Stimulated activated CD4-positive, alpha-beta T cell treated with anti-CD3 and anti-CD28 coated beads, Interleukin-15, amount 100 ng/mL, for 24 hours (primary cell): ENCODE results near the gene GALNTL6.

Source experiments
- DNase-seq: peaks from one replicate; pipeline ENCODE4 v3.0.0-alpha.2; 2020

Gene GALNTL6

DNA sequence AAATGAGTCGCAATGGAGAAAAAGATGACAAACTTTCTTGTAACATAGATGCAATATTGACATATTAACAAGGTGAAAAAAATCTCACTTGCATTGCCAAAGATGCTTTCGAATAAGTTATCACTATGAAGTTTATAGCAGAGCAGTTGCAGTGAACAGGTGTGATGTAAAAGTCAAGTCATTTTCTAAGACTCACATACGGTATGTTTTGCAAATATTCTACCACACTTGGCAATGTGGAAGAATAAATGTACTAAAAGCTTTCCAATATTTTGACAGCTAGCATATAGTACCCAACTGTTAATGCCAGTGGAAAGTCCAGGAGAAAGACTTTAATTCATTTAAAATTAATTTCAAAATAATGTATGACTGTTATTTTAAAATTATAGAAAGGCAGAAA, 76.5 kb downstream of the GALNTL6 start:
- no peak for DNase-seq

DNA sequence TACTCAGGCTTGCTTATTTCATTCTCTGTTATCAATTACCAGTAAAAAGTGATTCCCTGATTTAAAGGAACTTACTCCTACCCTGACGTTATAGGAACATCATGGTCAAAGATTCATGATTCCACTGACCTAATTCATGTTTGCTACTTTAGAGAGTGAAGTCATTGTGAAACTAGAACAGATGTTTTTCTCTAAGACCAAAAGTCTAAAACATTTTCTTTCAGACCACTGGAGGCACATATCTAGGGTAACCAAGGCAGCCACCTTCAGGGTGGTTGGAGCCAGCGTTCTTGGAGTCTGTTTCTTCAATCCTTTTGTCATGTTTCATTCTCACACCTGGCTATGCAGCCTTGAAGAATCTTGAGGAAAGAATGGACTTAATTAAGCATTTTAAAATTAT, 77.8 kb downstream of the GALNTL6 start:
- DNase-seq: no peak

DNA sequence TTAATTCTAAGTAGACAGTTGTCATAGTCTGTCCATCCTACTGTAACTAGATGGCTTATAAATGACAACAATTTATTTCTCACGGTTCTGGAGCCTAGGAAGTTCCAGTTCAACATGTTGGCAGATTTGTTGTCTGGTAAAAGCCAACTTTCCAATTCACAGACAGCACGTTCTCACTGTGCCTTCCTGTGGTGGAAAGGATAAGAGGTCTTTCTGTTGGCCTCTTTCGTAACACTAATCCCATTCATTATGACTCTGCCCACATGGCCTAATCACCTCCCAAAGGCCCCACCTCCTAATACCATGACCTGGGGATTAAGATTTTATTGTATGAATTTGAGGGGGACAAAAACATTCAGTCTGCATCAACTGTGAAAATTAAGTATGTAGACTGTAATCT, 83.2 kb downstream of the GALNTL6 start:
- no peak for DNase-seq

DNA sequence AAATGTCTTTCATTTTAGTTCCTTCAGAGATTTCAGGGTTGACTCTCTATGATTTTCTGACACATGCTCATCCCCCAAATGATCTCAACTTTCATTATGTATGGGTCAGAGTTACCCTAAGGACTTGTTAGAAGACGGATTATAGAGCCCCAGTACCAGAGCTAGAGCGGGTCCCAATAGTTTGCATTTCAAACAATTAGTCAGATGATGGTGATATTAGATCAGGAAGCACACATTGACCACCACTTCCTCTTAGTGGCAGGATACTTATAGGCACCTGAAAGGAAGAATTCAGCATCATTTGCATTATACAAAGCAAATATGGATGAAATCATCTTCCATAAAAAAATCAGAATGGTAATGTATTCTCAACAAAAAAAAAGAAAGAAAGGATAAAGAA, 106.1 kb downstream of the GALNTL6 start:
- no peak for DNase-seq

DNA sequence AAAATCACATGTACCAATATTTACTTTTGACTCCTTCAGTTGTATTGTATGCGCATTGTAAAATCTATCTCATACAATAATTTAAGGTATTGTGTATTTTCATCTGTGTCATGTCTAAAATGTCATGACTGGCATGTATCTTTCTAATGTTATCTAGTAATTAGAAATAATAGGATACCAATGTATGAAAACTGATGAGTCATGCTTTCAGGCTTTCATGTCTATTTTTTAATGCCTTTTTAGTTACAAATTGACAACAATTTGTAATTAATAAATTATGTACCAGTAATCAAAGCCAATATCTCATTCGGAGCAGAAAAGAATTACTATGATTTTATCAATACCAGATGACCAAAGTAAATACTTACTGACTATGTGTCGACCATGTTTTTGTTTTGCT, 107.7 kb downstream of the GALNTL6 start:
- DNase-seq: no peak

DNA sequence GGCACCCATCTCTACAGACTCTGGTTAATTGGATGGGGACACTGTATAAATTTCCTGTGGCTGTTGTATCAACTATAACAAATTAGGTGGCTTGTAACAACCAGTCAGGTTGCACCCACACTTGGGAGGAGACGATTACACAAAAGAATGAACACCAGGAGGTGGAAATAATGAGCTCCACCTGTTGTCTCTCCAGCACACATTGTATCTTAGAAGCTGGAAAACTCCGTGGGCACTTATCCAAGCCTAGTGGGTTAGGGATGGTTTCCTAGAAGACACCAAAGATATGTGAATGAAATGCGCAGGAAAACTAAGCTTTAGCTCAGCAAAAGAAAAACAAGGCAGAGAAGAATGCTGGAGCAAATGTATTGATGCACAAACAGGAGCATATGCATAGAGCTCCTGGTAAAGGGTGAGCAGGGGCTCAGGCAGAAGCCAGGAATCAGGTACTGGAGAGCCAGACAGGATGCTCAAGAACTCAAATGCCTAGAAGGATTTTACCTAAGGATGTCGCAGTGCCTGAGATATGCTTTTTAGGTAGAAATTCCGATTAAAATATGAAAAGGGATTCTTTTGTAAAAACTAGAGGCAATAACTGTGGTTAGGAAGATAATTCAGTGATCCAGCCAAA, 111.7 kb downstream of the GALNTL6 start:
- DNase-seq: no peak

DNA sequence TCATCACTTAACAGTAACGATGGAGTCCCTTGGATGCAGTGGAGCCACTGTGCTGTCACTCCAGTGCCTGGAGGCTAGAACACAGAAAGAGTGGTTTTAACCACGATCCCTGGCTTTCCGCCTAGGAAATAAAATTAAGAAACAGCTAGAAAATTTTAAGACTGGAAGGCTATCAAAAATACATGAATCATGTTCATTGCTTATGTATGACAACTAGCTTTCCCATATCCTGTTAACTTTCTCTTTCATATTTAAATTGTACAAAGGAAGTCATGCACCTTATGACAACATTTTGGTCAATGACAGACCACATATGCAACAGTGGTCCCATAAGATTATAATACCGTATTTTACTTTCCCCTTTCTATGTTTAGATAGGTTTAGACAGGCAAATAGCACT, 115.1 kb downstream of the GALNTL6 start:
- DNase-seq: no peak

DNA sequence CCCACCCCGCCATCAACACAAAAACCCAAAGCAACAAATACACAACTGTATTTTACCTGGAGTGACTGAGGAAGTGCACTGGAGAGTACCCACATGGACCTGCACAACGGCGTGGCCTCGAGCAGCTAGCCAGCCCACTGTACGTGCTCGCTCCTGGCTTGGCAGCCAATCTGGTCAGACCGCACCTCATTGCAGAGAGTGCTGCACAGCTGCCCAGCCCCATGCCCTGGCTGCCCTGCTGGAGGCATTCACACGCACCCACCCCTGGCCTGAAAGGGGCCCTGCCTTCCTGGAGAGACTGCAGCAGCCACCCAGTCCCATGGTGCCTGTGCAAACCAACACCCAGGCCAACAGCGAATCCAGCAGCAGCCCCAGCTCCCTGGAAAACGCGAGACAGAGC, 116.3 kb downstream of the GALNTL6 start:
- DNase-seq: no peak

DNA sequence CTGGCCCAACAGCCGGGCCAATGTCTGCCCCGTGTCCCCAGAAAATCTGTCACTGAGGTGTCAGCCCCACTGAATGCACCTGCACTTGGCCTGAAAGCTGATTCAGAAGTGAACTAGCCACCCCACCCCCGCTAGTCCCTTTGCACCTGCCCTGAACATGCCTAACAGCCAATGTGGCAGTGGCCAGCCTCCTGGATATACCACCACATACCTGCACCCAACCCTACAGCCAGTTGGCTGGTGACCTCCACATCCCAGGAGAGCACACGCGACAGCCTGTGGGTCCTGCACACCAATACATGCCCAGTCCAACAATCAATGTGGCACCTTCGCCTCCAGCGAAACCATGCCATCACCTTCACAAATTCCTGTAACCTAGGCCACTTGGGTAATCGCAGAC, 116.7 kb downstream of the GALNTL6 start:
- no peak for DNase-seq

DNA sequence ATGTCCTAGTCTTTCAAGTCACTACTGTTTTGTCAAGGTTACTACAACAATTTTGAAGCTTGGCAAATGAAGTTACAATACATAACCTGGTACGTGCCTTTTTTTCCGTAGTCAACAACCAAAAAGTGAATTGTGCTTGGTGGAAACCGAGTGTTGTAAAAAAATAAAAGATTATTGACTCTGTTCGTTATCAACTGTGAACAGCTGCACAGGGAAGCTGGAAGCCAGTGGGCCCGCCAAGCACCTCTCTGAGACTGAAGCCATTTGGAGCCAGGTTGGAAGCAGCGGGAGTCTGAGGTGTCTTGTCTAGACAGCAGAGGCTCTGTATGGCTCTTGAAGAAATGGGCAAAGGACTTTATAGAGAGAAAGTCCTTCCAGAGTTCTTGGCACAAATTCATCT, 119.0 kb downstream of the GALNTL6 start:
- DNase-seq: no peak

DNA sequence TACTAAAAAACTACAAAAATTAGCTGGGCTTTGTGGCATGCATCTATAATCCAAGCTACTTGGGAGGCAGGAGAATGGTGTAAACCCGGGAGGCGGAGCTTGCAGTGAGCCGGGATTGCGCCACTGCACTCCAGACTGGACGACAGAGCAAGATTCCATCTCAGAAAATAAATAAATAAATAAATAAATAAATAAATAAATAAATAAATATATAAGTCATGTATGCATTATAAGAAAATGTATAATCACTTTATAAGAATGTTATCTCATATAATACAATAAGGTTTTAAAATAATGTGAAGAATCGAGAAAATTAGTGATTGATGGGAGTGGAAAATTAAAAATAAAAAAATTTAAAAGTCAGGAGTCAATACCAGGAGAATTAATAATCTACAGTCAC, 127.5 kb downstream of the GALNTL6 start:
- DNase-seq: no peak

DNA sequence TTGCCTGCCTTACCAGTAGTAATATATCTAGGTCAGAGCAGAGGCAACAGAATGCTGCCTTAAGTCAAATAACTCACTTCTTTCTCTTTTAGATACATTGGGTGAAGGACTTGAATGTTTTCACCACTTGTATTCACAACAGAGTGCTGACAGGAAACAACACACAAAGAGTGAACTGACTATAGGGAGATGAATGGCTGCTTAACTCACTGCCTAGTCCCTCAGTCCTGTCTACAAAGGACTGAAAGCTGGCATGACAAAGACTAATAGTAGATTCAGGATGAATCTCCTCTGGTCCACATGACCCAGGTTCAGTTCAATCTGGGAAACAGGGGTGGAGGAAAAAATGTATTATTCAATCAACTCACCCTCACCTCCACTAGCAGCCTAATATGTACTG, 134.2 kb downstream of the GALNTL6 start:
- DNase-seq: no peak

DNA sequence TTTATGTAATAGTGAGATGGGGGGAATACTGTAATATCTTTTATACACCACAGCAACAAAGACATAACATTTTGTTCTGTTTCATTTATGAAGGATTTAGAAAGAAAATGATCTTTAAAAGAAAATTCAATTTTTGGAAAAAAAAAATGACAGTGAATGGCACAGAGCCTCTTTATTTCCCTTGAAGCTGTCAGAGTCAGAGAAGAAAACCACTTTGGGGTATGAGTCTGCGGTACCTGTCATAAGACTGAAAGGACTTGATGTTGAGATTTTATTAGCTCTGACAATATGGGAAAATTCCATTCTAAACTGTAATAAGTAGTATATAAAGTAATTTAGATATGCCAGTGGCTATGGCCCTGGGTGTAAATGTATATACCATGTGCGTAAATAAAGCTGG, 134.8 kb downstream of the GALNTL6 start:
- no peak for DNase-seq

DNA sequence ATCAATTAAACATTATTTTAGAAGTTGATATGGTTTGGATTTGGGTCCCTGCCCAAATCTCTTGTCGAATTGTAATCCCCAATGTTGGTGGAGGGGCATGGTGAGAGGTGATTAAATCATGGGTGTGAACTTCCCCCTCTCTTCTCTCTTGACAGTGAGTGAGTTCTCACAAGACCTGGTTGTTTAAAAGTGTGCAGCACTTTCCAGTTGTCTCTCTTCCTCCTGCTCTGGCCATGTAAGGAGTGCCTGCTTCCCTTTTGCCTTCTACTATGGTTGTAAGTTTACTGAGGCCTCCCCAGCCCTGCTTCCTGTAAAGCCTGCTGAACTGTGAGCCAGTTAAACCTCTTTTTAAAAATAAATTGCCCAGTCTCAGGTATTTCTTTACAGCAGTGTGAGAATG, 141.4 kb downstream of the GALNTL6 start:
- no peak for DNase-seq

DNA sequence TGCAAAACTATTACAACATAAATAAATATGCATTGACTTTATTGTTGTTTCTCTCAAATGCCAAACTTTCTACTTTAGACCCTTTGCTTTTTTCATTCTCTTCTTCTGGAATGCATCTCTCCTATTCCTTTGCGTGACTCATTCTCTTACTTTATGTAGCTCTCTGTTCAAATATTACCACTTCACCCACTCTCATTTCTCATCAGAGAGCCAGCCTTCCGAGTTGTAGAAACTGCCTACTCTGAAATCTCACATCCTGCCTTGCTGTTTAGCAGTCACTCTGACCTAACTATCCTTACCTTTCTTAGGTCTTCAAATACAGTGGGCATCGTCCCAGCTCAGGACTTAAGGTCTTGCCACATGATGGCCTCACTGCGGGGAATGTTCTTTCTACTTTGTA, 143.5 kb downstream of the GALNTL6 start:
- no peak for DNase-seq

DNA sequence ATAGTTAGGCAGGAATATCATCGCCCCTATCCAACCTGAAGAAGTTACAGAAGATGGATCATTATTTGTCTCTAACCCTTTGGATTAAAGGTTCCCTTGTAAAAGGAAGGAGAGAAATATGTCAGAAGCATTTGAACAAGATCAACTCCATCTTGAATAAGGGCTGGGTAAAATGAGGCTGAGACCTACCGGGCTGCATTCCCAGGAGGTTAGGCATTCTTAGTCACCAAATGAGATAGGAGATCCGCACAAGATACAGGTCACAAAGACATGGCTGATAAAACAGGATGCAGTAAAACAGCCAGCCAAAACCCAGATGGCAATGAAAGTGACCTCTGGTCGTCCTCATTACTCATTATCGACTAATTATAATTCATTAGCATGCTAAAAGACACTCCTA, 148.9 kb downstream of the GALNTL6 start:
- DNase-seq: no peak

DNA sequence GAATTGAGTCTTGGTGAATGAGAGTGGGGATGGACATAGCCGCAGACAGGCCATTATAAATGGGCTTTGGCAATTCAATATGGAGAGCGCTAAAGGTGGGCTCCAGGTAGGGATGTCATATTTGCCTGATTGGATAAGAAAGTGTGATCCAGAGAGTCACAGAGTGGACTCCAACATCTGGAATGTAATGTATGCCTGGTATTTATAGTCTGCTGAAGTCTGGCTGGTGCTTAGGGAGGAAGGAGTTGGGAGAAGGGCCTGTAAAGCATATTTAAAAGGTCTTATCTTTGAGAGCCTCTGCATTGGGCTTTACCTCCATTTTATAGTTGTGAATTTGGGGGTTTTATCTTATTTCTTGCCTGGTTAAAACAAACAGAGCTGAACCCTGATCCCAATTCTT, 153.2 kb downstream of the GALNTL6 start:
- no peak for DNase-seq

DNA sequence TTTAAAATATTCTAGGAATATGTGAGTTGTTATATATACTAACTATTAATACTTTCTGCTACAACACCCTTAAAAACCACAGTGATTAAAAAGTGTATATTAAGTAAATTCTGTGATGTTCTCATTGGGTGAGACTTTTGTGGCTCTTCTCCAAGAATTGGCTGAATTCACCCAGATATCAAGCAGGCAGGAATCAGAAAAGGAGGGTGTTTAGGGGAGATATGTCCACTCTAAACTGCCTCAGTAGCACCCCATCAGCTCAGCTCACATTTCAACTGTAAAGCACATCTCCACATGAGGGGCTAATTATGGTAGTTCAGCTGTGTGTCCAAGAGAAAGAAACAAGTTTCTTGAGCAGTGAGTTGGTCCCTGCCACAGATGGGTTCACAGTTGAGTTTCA, 165.0 kb downstream of the GALNTL6 start:
- DNase-seq: no peak

DNA sequence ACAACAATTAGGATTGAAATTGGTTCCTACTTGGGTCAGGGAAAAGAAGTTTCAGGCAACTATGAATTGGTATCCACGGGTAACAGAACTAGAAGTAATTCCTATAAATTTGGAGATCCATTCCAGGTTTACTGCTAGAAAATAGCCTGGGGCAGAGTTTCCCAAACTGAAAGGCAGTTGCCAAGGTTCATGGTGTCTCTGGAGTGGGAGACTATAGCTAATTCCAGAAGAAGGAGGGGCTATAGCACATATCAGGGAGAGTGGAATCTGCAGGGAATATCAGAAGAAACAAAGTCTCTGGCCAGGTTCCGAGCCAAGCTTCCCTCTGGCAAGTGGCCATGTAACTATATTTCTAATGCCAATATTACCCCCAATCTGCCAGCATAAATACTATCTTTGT, 166.3 kb downstream of the GALNTL6 start:
- DNase-seq: no peak

DNA sequence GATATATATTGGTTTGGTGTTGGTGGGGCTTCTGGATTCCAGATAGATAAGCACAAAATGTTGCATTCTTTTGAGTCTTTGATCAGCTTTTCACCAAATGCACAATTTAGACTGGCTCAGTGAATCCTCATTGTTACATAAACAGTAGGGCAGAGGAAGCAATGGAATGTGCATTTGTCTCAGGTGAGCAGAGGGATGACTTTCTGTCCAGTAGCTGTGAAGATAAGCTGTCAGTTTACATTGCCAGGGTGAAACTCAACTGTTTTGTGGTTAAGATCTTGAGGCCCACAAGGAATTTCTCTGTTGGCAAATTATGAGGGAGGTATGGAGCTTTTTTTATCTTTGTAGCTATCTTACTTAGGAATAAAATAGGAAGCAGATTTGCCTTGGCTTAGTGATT, 168.0 kb downstream of the GALNTL6 start:
- DNase-seq: no peak

DNA sequence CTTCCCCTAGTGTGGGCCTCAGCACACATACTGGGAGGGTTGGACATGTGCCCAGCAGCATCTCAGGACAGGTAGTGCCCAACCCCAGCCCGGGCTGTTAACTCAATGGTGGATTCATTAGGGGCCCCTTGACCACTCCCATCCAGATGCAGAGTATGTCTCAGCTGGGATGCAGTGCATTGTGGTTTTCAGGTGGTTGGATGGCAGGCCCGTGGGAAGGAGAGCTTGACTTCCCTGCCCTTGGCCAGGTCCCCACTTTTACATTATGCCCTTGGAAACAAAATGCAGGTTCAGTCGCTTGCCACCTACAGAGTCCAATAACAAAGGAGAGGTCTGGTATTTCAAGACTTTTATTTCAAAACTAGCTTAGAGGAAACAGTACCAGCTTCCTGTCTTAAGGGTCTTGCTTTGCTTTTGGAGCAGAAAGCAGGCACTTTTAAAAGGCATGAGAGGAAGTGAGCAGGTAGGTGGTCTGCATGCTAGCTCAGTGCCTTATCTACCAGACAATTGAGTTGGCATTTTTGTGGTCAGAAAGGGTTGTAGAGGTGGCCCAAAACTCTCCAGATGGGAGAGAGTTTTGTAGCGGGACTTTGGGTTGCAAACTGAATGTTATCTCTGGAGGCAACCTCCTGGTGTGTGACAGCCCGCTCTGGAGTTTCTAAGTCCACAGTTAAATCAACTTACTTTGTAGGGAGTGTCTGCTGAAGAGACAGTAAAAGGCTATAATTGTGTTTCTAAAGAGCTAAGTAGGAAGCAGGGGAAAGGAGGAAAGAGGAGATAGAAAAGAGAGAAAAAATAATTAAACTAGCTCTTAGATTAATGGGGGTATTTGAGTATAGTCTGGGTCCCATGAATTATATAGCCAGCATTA, 171.0 kb downstream of the GALNTL6 start:
- no peak for DNase-seq

DNA sequence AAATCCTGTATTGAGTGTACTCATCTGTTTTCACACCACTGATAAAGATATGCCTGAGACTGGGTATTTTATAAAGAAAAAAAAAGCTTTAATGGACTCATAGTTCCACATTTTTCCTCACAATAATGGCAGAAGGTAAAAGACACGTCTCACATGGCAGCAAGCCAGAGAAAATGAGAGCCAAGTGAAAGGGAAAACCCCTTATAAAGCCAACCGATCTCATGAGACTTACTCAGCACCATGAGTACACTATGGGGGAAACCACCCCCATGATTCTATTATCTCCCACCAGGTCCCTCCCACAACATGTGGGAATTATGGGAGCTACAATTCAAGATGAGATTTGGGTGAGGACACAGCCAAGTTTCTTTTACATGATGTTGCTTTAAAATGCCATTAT, 171.9 kb downstream of the GALNTL6 start:
- DNase-seq: no peak

DNA sequence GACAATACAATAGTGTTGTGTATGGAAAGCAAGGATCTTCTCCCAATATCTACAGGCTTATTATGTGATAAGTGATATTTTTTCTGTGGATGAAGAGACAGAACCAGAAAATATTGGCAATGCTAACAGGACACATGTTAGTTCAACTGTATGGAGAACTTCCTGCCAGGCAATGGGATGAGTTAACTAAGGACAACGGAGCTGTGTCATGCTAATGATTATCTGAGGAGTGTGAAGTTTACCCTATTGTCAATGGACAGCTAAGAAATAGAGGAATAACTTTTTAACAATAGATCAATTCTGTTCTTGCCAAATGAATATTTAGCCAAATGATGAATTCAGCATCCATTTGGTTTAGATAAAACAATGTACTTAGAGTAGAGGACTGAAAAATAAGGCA, 180.0 kb downstream of the GALNTL6 start:
- DNase-seq: no peak

DNA sequence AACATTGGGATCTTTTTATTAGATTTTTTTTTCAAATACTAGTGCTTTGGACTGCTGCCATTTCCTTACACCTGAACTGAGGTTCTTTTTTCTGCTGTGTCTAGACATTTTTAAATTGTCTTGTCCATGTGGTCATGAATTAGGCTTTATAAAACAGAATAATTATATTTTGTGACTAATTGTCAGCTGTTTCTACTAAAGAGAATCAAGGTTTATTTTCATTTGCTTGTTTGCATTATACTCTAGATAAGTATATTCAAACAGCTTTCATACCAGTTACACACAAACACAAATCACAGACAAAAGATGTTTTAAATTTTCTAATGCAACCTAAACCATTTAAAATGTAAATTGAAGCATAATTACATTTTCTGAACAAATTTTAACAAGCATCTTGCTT, 194.7 kb downstream of the GALNTL6 start:
- no peak for DNase-seq
